Measurements from ENCODE around the gene ANGPTL8.

ANGPTL8 gene

DNA sequence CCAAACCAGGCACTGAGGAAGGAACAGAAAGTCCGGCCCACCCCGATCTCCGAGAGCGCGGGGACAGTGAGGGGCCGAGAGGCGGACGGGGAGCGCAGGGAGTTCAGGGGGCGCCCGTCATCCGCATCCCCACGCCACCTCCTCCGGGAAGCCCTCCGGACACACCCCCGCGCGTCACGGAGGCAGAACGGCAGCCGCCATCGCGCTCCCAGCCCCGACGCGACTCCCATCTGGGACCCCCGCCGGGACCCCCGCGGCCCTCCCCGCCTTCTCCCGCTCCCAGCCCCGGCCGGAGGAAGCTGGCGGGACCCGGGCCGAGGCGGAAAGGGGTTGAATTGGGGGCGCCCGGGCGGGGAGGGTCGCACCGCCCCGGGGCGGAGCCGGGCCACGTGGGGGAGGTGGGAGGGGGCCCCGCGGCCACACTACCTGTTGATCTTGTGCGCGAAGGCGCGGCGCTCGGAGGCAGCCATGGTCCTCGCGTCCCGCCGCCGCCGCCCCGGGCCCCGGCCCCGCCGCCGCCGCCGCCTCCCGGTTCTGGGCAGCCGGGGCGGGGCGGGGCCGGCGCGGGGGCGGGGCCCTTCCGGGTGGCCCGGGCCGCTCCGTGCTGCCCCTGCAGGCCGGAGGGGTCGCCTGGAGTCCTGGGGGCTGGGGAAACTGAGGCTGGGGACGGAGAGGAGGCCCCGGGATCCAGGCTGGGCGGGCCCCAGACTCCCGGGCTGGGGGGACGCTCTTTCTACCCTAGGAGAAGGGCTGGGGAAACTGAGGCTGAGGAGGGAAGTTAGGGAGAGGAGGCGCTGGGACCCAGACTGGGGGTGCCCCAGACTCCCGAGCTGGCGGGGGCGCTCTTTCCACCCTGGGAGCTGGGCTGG lies 22.8 kb downstream of the ANGPTL8 start, which contains the start of gene DOCK6:
DOCK6 (minus strand) TSS at position 554 of the 869 bp plus-strand sequence; CDS start at position 470, 84 bp downstream.
- FAIRE-seq = no peak

DNA sequence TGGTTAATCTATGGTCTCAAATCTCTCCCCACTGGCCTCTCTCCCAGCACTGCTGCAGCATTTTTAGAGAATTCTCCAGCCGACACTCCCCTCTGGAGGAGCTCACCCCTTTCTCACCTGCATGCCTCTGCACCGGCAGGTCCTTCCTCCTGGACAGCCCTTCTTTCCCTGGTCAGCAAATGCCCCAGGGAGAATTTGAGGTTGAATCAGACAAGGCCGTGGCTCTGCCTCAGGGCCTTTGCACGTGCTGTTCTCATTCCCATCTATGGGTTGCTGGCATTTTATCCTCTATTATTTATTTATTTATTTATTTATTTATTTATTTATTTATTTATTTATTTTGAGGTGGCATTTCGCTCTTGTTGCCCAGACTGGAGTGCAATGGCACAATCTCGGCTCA lies 24.3 kb downstream of the ANGPTL8 start:
- FAIRE-seq = no peak

DNA sequence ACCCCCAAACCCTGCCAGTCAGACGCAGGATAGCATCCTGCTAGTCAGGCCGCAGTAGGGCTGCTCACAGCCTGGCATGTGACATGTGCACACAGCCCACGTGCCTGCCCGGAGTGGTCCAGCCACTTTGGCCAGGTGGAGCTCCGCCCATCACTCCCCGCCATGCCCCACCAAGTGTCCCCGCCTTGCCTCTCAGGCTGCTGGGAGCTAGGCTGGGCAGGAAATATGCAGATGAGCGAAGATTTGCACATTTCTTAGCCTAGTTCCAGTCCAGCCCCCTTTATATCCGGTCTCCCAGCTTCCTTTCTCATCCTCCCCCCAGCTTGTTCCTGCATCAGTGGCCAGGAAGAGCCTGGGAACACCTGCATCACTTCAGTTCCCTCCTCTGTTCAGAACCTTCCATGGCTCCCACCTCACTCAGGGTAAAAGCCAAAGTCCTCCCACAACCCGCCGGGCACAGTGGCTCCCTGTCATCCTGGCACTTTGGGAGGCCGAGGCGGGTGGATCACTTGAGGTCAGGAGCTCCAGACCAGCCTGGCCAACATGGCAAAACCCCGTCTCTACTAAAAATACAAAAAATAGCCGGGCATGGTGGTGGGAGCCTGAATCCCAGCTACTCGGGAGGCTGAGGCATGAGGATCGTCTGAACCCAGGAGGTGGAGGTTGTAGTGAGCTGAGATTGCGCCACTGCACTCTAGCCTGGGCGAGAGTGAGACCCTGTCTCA lies 25.2 kb downstream of the ANGPTL8 start:
- no peak for FAIRE-seq

DNA sequence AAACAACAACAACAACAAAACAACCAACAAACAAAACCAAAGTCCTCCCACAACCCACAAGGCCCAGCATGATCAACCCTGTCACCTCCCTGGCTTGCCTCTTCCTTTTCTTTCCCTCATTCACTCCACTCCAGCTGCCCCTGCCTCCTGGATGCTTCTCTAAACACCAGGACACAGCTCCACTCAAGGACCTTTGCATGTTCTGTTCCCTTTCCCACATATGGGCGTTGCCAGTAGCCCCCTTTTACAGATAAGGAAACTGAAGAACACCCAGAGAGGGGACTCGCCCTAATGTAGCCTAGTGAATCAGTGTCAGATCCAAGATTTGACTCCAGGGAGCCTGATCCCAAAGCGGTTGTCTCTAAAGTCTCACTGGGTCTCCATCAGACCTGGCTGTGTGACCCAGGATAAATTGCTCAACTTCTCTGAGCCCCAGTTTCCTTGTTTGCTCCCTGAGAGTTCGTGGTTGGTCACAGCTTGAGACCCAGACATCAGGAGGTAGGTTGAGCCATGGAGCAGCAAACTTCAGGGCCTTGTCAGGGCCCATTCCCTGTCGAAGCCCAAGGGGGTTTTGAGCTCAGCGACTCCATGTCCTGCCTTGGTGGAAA lies 25.9 kb downstream of the ANGPTL8 start:
- FAIRE-seq = no peak

DNA sequence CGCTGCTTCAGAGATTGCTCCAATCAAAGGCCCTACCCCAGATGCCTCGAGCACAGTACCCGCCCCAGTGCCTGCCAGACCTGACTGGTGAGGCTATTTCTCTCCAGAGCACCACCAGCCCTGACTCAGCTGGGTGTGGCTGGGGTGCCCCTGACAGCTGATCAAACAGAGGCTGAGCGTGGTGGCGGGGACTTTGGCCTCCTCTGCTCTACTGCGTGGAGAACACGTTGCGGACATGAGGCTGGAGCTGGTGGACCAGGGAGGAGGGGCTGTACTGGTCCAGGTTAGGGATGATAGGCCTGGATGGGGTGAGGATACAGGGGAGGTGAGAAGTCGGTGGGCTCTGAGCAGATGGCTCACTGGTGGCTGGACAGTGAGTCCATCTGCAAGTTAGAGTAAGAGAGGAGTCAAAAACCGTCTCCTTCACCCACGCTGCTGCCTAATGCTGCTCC lies 26.4 kb downstream of the ANGPTL8 start:
- no peak for FAIRE-seq

DNA sequence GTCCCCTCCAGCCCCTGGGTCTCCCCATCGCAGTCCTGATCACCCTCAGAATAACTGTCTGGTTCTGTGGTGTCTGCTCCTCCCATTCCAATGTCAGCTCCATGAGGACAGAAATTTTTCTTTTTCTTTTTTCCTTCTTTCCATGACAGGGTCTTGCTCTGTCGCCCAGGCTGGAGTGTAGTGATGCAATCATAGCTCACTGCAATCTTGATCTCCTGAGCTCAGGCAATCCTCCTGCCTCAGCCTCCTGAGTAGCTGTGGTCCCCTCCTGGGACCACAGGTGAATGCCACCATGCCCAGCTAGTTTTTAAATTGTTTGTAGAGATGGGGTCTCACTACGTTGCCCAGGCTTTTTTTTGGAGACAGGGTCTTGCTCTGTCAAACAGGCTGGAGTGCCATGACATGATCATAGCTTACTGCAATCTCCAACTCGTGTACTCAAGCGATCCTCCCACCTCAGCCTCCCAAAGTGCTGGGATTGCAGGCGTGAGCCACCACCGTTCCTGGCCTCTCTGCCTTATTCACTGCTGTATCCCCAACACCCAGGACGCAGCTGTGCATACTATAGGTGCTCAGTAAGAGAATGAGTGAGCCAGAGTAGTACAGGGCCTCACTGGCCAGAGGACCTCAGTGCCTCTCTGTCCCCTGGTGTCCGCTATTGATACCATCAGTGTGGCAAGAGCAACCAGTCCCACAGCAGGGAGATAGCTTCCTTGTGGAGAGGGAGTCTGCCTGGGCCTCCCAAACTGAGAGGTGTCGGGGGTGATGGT lies 28.1 kb downstream of the ANGPTL8 start:
- no peak for FAIRE-seq

DNA sequence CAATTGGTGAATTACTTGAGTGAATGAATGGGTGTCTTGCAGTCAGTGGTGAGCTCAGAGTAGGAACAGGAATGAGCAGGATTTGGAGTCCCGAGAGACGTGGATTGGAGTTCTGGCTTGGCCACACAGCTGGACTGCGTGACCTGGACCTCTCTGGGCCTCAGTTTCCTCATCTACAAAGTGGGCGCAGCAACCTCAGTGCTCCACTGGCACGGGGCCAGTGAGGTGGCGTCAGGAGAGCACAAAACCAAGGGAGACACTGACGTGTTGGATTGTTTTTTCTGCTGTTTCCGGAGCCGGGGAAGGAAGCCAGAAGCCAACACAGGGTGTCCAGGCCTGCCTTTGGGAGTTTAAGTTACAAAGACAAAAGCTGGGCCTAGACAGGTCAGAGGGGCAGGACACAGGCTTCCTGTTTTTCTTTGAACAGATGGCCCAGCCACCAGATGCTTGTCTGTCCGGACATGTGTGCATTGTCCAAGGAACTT lies 29.4 kb downstream of the ANGPTL8 start:
- FAIRE-seq = peak; percentile 85

DNA sequence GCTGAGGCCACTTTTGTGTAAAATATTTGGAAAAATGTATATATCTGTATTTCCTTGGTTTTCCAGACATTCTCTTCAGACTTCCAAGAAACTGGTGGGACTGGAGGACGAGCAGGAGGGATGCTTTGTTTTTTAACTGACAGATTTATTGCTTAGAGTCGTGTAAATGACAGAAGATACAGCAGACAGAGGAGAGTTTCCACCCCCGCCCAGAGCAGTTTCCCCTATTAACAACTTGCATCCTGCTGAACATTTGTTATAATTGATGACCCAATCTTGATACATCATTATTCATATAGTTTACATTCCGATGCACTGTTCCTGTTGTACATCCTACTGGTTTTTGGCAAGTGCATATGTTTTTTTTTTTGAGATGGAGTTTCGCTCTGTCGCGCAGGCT lies 30.0 kb downstream of the ANGPTL8 start:
- no peak for FAIRE-seq

DNA sequence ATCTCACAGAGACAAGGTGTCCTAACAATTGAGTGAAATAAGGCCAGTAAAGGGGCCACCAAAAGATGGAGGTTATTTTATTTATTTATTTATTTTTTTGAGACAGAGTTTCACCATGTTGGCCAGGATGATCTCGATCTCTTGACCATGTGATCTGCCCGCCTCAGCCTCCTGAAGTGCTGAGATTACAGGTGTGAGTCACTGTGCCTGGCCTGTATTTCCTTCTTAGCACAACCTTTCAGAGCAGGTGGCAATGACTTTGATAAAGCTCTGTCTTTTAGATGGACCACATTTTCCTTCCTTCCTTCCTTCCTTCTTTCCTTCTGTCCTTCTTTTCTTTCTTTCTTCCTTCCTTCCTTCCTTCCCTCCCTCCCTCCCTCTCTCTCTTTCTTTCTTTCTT lies 33.9 kb downstream of the ANGPTL8 start:
- FAIRE-seq = no peak

DNA sequence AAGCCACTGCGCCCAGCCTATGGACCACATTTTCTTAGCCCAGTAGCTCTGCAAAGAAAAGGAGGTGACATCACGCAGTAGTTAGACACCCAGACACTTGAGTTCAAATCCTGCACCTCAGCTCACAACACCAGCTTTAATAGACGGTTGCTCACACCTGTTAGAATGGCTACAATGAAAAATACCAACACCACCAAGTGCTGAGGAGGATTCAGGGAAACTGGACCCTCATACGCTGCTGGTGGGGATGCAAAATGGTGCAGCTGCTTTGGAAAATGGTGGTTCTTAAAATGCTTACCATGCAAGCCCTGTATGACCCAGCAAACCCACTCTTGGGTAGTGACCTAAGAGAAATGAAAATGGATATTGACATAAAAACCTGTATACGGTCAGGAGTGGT lies 34.6 kb downstream of the ANGPTL8 start:
- FAIRE-seq = no peak

DNA sequence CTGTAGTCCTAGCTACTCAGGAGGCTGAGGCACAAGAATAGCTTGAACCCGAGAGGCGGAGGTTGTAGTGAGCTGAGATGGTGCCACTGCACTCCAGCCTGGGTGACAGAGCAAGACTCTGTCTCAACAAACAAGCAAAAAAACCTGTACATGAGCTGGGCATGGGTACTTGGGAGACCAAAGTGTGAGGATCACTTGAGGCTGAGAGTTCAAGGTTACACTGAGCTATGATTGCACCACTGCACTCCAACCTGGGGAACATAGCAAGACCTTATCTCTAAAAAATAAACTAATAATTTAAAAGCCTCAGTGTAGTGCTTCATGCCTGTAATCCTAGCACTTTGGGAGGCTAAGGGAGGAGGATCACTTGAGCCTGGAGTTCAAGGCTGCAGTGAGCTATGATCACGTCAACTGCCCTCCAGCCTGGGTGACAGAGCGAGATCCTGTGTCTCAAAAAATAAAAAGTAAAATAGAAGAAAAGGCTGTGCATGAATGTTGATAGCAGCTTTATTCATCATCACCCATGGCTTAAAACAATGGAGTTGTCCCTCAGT lies 35.2 kb downstream of the ANGPTL8 start:
- FAIRE-seq = no peak

DNA sequence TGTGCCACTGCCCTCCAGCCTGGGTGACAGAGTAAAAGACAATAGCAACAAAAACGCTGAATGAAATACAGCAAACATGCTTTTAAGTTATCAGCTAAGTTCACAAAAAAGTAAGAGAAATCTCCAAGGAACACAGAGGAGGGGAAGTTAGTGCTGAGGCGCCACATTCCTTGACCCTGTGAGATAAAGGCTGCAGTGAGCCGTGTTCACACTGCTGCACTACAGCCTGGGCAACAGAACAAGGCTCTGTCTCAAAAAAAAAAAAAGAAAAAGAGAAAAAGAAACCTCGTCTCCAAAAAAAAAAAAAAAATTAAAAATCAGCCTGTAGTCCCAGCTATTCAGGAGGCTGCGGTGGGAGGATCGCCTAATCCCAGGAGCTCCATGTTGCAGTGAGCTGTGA lies 39.3 kb downstream of the ANGPTL8 start:
- FAIRE-seq = no peak

DNA sequence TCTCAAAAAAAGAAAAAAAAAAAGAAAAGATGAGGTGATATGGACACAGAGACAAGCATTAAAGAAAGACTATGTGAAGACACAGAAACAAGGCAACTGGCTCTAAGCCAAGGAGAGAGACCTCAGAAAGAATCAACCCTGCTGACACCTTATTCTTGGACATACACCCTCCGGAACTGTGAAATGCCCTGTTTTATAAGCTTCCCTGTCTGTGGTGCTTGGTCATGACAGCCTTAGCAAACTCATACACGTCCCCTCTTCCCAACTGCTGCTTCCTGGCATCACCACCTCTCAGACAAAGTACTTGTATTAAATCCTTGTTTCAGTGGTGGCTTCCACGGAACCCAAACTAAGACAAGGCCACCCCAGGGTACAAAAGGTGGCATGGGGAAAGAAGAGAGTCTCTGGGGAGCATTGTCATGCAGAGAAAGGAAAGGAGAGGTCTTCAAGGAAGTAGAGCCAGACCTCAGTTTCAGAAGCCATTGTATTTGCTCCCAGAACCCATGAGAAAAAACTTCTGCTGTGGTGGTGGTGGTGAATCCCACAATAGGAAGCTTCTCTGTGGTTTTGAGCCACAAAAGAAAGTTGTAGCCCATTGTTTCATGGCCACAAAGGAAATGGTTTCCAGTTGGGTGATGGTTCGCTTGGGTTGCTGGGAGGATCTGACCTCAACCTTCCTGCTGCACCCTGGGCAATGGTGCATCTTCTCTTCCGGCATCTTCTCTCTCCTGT lies 40.3 kb downstream of the ANGPTL8 start:
- no peak for FAIRE-seq

DNA sequence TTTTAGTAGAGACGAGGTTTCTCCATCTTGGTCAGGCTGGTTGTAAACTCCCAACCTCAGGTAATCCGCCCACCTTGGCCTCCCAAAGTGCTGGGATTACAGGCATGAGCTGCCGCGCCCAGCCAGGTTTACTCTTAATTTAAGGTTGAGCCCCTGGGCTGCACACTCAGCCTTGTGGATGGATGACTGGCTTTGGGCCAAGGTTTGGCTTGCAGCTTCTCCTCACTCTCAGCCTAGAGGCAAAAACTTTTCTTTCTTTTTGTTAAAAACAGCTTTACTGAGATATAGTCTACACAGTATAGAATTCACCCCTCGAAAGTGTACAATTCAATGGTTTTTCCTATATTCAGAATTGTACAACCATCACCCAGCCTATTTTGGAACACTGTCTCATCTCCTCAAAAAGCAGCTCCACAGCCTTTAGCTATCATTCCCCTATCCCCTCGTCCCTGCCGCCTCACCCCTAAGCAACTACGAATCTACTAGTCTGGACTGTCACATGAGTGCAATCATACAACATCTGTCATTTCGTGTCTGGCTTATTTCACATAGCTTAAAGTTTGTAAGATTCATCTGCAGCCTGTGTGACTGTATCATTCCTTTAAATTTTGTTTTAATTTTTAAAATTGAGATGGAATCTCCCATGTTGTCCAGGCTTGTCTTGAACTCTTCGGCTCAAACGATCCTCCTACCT lies 42.1 kb downstream of the ANGPTL8 start:
- no peak for FAIRE-seq

DNA sequence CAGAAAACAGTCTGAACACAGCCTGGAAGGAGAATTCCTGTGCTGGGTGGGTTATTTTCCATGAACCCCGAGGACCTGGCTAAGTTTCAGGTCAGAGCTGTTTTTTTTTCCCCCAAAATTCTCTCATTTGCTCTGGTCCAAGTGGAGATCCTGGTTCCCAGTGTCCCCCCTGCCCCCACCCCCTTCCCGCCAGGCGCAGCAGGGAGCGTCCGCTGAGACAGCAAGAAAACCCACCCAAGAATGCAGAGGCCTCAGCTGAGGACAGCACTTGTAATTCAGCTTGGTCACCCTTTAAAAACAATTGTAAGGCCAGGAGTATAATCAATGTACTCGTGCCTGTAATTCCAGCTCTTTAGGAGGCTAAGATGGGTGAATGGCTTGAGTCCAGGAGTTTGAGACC lies 45.1 kb downstream of the ANGPTL8 start:
- no peak for FAIRE-seq

DNA sequence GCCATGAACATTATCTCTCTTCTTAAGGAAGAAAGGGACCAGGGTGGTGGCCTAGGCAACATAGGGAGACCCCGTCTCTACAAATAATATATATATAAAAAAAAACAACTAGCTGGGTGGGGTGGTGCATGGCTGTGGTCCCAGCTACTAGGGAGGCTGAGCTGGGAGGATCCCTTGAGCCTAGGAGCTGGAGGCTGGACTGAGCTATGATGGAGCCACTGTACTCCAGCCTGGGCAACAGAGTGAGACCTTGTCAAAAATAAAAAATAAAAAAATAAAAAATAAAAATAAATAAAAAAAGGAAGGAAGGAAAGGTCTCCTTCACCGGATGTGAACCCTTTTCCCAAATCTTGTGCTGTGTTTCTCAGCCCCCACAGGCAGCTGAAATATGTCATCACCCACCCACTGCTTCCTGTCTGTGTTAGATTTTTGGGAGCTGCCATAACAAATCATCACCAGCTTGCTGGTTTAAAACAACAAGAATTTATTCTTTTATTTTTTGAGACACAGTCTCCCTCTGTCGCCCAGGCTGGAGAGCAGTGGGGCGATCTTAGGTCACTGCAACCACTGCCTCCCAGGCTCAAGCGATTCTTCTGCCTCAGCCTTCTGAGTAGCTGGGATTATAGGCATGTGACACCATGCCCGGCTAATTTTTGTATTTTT lies 47.0 kb downstream of the ANGPTL8 start:
- FAIRE-seq = no peak

DNA sequence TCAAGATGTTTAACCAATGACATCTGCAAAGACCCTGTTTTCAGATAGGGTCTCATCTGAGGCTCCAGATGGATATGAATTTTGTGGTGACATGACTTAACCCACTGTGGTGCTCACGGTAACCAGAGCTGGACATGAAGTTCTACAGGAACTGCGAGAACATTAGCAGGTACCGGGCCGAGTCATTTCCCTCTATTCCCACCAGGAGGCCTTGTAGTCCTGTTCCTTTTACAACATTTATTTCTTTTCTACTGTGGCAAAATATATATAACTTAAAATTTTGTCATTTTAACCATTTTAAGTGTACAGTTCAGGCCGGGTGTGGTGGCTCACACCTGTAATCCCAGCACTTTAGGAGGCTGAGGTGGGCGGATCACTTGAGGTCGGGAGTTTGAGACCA lies 48.9 kb downstream of the ANGPTL8 start:
- FAIRE-seq = no peak

DNA sequence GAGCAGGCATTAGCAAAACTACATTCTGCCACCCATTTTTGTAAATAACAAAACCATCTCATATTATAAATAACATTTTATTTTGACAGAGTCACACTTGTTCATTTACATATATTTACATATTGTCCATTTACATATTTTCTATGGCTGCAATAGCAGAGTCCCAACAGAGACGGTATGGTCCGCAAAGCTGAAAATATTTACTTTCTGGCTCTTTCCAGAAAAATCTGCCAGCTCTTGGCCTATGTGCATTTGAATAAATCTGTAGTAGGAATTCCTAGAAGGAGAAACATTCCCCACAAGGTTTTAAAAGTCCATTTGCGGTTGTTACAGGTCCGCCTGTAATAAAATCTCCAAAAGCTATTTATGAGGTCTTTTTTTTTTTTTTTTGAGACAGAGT lies 50.8 kb downstream of the ANGPTL8 start:
- no peak for FAIRE-seq

DNA sequence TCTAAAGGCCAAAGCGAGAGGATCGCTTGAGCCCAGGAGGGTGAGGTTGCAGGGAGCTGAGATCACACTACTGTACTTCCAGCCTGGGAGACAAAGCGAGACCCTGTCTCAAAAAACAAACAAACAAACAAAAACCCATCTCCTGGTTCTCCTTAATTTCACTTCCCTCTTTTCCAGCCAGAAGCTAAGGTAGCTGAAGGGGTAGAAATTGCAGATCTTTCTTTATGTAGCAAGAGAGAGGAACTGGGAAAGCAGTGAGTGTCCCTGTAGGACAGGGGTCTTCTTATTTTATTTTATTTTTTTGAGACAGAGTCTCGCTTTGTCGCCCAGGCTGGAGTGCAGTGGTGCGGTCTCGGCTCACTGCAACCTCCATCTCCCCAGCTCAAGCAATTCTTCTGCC lies 52.0 kb downstream of the ANGPTL8 start:
- no peak for FAIRE-seq

Measured in endometrium (tissue), 2 donors.